ENCODE results near the gene RAPGEF4.

RAPGEF4 gene

GRCh38 chr2:172999641-173000386 is 264.2 kb downstream of the RAPGEF4 start:
- Histone ChIP-seq H3K27ac (ENCODE audit: low read length) (no peak overlapping the region), H4K20me1 (ENCODE audit: insufficient read depth, low read length) (no peaks in the 10 kb centered on the region), H3K79me2 (ENCODE audit: insufficient read depth, low read length) (no peaks in the 10 kb centered on the region), H3K9me3 (ENCODE audit: insufficient read depth, low read length, severe bottlenecking) (no peaks in the 10 kb centered on the region), H3K4me3 (ENCODE audit: low read depth in 1 of 2, low read length in 2 of 2) (no peak overlapping the region), H2AFZ (ENCODE audit: low read depth, low read length) (no peak overlapping the region), H3K36me3 (ENCODE audit: insufficient read depth, low read length) (no peaks in the 10 kb centered on the region), H3K4me1 (ENCODE audit: insufficient read depth, low read length) (no peaks in the 10 kb centered on the region), H3K9ac (ENCODE audit: low read depth, low read length) (no peak overlapping the region), H3K4me2 (ENCODE audit: insufficient read depth, low read length) (no peak overlapping the region), H3K27me3 (ENCODE audit: insufficient read depth, low read length, poor library complexity) (no peaks in the 10 kb centered on the region)
- DNase-seq (no peak), ATAC-seq (ENCODE audit: insufficient read depth, low read depth) (no peak)
- no peak for TF ChIP-seq CTCF (IDR thresholded peaks at IDR 0.05; ENCODE audit: borderline replicate concordance, extremely low read depth, low read length, poor library complexity, severe bottlenecking)
- no peak for TF ChIP-seq EZH2 (IDR thresholded peaks at IDR 0.05; ENCODE audit: borderline replicate concordance, low read depth, low read length, severe bottlenecking)

GRCh38 chr2:173001664-173002604 is 266.3 kb downstream of the RAPGEF4 start:
- Histone ChIP-seq H2AFZ (ENCODE audit: low read depth, low read length) (no peak overlapping the region), H3K4me2 (ENCODE audit: insufficient read depth, low read length) (no peak overlapping the region), H3K36me3 (ENCODE audit: insufficient read depth, low read length) (no peaks in the 10 kb centered on the region), H4K20me1 (ENCODE audit: insufficient read depth, low read length) (no peaks in the 10 kb centered on the region), H3K27ac (ENCODE audit: low read length) (no peak overlapping the region), H3K79me2 (ENCODE audit: insufficient read depth, low read length) (no peaks in the 10 kb centered on the region), H3K4me1 (ENCODE audit: insufficient read depth, low read length) (no peaks in the 10 kb centered on the region), H3K9ac (ENCODE audit: low read depth, low read length) (no peak overlapping the region), H3K9me3 (ENCODE audit: insufficient read depth, low read length, severe bottlenecking) (no peaks in the 10 kb centered on the region), H3K4me3 (ENCODE audit: low read depth in 1 of 2, low read length in 2 of 2) (no peak overlapping the region), H3K27me3 (ENCODE audit: insufficient read depth, low read length, poor library complexity) (peaks cover 2% of the 10 kb centered on the region)
- TF ChIP-seq EZH2 (IDR thresholded peaks at IDR 0.05; ENCODE audit: borderline replicate concordance, low read depth, low read length, severe bottlenecking) (no peak), CTCF (IDR thresholded peaks at IDR 0.05; ENCODE audit: borderline replicate concordance, extremely low read depth, low read length, poor library complexity, severe bottlenecking) (no peak)
- DNase-seq (no peak), ATAC-seq (ENCODE audit: insufficient read depth, low read depth) (no peak)

GRCh38 chr2:173002751-173003541 is 267.3 kb downstream of the RAPGEF4 start:
- H3K4me1 ChIP-seq (ENCODE audit: insufficient read depth, low read length): no peaks in the 10 kb centered on the region
- H3K4me2 ChIP-seq (ENCODE audit: insufficient read depth, low read length): no peak overlapping the region
- no peaks in the 10 kb centered on the region for H3K36me3 ChIP-seq (ENCODE audit: insufficient read depth, low read length)
- no peaks in the 10 kb centered on the region for H3K79me2 ChIP-seq (ENCODE audit: insufficient read depth, low read length)
- no peaks in the 10 kb centered on the region for H3K9me3 ChIP-seq (ENCODE audit: insufficient read depth, low read length, severe bottlenecking)
- H2AFZ ChIP-seq (ENCODE audit: low read depth, low read length): no peak overlapping the region
- TF ChIP-seq CTCF (IDR thresholded peaks at IDR 0.05; ENCODE audit: borderline replicate concordance, extremely low read depth, low read length, poor library complexity, severe bottlenecking): no peak
- TF ChIP-seq EZH2 (IDR thresholded peaks at IDR 0.05; ENCODE audit: borderline replicate concordance, low read depth, low read length, severe bottlenecking): no peak
- H3K9ac ChIP-seq (ENCODE audit: low read depth, low read length): no peak overlapping the region
- H3K27ac ChIP-seq (ENCODE audit: low read length): no peak overlapping the region
- no peaks in the 10 kb centered on the region for H4K20me1 ChIP-seq (ENCODE audit: insufficient read depth, low read length)
- H3K27me3 ChIP-seq (ENCODE audit: insufficient read depth, low read length, poor library complexity): peaks cover 10% of the 10 kb centered on the region
- DNase-seq: no peak
- no peak overlapping the region for H3K4me3 ChIP-seq (ENCODE audit: low read depth in 1 of 2, low read length in 2 of 2)
- ATAC-seq (ENCODE audit: insufficient read depth, low read depth): no peak

All from DND-41 (cell line).